Lower lobe of right lung (tissue), 2 donors: ENCODE measurements around the gene SMPDL3B. TPM values are rescaled to one million over a fixed set of nuclear protein-coding genes. Genes with fewer than 3 reads are reported as not detected.

ENCODE experiments used
- ATAC-seq, 2 donors: fragments of 200-7000 bp; cut with Tn5 transposase; one replicate each; pipeline ENCODE4 v1.9.1; 2020 to 2022; ENCODE audit warnings: mild to moderate bottlenecking in 2 of 2, moderate library complexity in 2 of 2
- DNase-seq: peaks from one replicate; pipeline ENCODE4 v3.0.0-alpha.2; 2020
- H3K27ac ChIP-seq: fragments of 200-600 bp; one replicate; pipeline ENCODE4 v1.8.0; 2022
- H3K27me3 ChIP-seq: fragments of 200-600 bp; one replicate; pipeline ENCODE4 v1.8.0; 2022; ENCODE audit warnings: low read depth
- H3K36me3 ChIP-seq: fragments of 200-600 bp; one replicate; pipeline ENCODE4 v1.8.0; 2022; ENCODE audit warnings: mild to moderate bottlenecking
- H3K4me1 ChIP-seq: fragments of 200-600 bp; one replicate; pipeline ENCODE4 v1.8.0; 2022
- H3K4me3 ChIP-seq: fragments of 200-600 bp; one replicate; pipeline ENCODE4 v1.8.0; 2022; ENCODE audit warnings: mild to moderate bottlenecking
- H3K9me3 ChIP-seq: fragments of 200-600 bp; one replicate; pipeline ENCODE4 v1.8.0; 2022
- CTCF ChIP-seq: fragments of 200-600 bp; IDR thresholded peaks from one replicate; pipeline ENCODE4 v1.8.0; 2022; ENCODE audit warnings: antibody characterized with exemption, mild to moderate bottlenecking
- intact Hi-C: fragments of 100-400 bp; cut with DNase I; formaldehyde crosslinking; loops from one replicate; pipeline ENCODE4 v1.11.0; 2022
- total RNA-seq: library from RNA; stranded (reverse); fragmentation: NEBNext Ultra II Directional; extraction: Animal tissue kit (Norgen Biotek cat#: 25700); gene quantifications from one replicate; pipeline ENCODE4 v1.2.1, GENCODE V29; 2021
- donor health status: DM: no; HTN: yes; CAD: no; lungs with severe emphysema.

SMPDL3B gene
- total RNA-seq, 1 donor from 2014 or later: 15.4 TPM

- Histone ChIP-seq H3K27me3 (no peaks in the 10 kb centered on the region), H3K4me1 (peaks cover 6% of the 10 kb centered on the region), H3K36me3 (peaks cover 53% of the 10 kb centered on the region), H3K27ac (no peak overlapping the region), H3K9me3 (peaks cover 4% of the 10 kb centered on the region), H3K4me3 (no peak overlapping the region)
- intact Hi-C loops: no loop called here
- DNase-seq: no peak
- no peak for TF ChIP-seq CTCF
- ATAC-seq: no peak
These were observed 22.4 kb upstream of the SMPDL3B start for GRCh38 chr1:27912429-27912828.

GRCh38 chr1:27915082-27915575 lies 19.7 kb upstream of the SMPDL3B start:
- DNase-seq (no peak), ATAC-seq (no peak)
- H3K9me3 ChIP-seq: peaks cover 4% of the 10 kb centered on the region
- H3K27me3 ChIP-seq: no peaks in the 10 kb centered on the region
- TF ChIP-seq CTCF: no peak
- H3K4me3 ChIP-seq: peak overlapping the region; percentile 65
- H3K36me3 ChIP-seq: peaks cover 27% of the 10 kb centered on the region
- intact Hi-C loops: no loop called here
- H3K27ac ChIP-seq: peak overlapping the region; percentile 72
- peaks cover 6% of the 10 kb centered on the region for H3K4me1 ChIP-seq

GRCh38 chr1:27922272-27922671 lies 12.5 kb upstream of the SMPDL3B start:
- H3K27ac ChIP-seq: no peak overlapping the region
- no peak for ATAC-seq
- intact Hi-C loops: no loop called here

GRCh38 chr1:27928216-27928954 lies 6.4 kb upstream of the SMPDL3B start:
- H3K4me1 ChIP-seq: no peaks in the 10 kb centered on the region
- no peak overlapping the region for H3K4me3 ChIP-seq
- H3K27me3 ChIP-seq: no peaks in the 10 kb centered on the region
- no peaks in the 10 kb centered on the region for H3K36me3 ChIP-seq
- ATAC-seq (peak; percentile 64 to 71), DNase-seq (no peak)
- TF ChIP-seq CTCF: no peak
- intact Hi-C loops: no loop called here
- no peaks in the 10 kb centered on the region for H3K9me3 ChIP-seq
- no peak overlapping the region for H3K27ac ChIP-seq

More at GRCh38 chr1:27922272-27922671, 12.5 kb upstream of the SMPDL3B start:
- no peaks in the 10 kb centered on the region for H3K36me3 ChIP-seq
- no peak for TF ChIP-seq CTCF
- DNase-seq: no peak
- H3K27me3 ChIP-seq: no peaks in the 10 kb centered on the region
- no peak overlapping the region for H3K4me3 ChIP-seq
- H3K4me1 ChIP-seq: no peaks in the 10 kb centered on the region
- no peaks in the 10 kb centered on the region for H3K9me3 ChIP-seq

GRCh38 chr1:27931184-27931583 lies 3.6 kb upstream of the SMPDL3B start:
- intact Hi-C loops: no loop called here
- TF ChIP-seq CTCF: no peak
- Histone ChIP-seq H3K4me3 (no peak overlapping the region), H3K27ac (no peak overlapping the region), H3K9me3 (no peaks in the 10 kb centered on the region), H3K27me3 (peaks cover 9% of the 10 kb centered on the region), H3K4me1 (peaks cover 9% of the 10 kb centered on the region), H3K36me3 (no peaks in the 10 kb centered on the region)
- DNase-seq (no peak), ATAC-seq (no peak)
